ENCODE results near the gene TNFRSF6B. TPM values are rescaled to one million over a fixed set of nuclear protein-coding genes. Genes with fewer than 3 reads are reported as not detected.

TNFRSF6B gene
- total RNA-seq, 1 donor from 2014 or later = not detected

DNA sequence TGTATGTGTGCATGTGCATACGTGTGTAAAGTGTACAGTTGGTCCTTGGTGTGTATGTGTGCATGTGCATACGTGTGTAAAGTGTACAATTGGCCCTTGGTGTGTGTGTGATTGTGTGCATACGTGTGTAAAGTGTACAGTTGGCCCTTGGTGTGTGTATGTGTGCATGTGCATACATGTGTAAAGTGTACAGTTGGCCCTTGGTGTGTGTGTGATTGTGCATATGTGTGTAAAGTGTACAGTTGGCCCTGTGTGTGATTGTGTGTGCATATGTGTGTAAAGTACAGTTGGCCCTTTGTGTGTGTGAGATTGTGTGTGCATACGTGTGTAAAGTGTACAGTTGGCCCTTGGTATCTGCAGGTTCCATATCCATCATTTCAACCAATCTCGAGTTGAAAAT, 35.0 kb downstream of the TNFRSF6B start:
- Mint-ChIP-seq H3K27ac (no peak overlapping the region), H3K27me3 (ENCODE audit: low read depth) (peaks cover 7% of the 10 kb centered on the region), H3K9me3 (peaks cover 4% of the 10 kb centered on the region), H3K4me1 (peaks cover 3% of the 10 kb centered on the region), H3K4me3 (no peak overlapping the region), H3K36me3 (peaks cover 34% of the 10 kb centered on the region)
- TF ChIP-seq, protein P1, sequence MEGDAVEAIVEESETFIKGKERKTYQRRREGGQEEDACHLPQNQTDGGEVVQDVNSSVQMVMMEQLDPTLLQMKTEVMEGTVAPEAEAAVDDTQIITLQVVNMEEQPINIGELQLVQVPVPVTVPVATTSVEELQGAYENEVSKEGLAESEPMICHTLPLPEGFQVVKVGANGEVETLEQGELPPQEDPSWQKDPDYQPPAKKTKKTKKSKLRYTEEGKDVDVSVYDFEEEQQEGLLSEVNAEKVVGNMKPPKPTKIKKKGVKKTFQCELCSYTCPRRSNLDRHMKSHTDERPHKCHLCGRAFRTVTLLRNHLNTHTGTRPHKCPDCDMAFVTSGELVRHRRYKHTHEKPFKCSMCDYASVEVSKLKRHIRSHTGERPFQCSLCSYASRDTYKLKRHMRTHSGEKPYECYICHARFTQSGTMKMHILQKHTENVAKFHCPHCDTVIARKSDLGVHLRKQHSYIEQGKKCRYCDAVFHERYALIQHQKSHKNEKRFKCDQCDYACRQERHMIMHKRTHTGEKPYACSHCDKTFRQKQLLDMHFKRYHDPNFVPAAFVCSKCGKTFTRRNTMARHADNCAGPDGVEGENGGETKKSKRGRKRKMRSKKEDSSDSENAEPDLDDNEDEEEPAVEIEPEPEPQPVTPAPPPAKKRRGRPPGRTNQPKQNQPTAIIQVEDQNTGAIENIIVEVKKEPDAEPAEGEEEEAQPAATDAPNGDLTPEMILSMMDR (IDR thresholded peaks at IDR 0.05; ENCODE audit: unreplicated experiment) = no peak
- DNase-seq (ENCODE audit: low spot score in 2 of 2, unreplicated experiment in 2 of 2) = no peak

DNA sequence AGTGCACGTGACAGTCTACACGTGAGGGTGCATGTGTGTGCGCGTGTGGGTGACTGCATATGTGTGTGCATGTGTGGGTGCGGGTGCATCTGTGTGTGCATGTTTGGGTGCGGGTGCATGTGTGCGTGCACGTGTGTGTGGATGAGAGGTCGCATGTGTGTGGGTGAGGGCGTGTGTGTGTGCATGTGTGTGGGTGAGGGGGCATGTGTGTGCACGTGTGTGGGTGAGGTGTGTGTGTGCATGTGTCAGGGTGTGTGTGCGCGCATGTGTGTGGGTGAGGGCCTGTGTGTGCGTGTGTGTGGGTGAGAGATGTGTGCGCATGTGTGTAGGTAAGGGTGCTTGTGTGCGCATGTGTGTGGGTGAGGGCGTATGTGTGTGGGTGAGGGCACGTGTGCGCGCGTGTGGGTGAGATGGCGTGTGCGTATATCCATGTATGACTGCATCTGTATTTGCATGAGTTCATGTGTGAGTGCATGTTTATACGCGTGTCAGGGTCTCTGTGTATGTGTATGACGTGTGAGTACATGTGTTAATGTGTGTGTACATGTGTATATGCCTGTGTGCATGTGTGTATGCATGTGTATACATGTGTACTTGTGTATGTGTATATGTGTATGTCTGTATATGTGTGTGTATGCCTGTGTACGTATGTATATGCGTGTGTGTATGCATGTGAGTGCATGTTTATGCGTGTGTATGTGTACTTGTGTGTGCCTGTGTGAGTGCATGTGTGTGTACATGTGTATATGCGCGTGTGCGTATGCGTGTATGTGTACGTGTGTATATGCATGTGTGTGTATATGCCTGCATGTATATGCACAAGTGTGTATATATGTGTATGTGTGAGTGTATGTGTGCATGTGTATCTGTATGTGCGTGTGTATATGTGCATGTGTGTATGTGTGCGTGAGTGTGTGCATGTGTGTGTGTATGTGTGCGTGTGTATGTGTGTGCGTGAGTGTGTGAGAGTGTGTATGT, 36.0 kb downstream of the TNFRSF6B start:
- Mint-ChIP-seq H3K4me1 (peaks cover 3% of the 10 kb centered on the region), H3K9me3 (no peaks in the 10 kb centered on the region)

DNA sequence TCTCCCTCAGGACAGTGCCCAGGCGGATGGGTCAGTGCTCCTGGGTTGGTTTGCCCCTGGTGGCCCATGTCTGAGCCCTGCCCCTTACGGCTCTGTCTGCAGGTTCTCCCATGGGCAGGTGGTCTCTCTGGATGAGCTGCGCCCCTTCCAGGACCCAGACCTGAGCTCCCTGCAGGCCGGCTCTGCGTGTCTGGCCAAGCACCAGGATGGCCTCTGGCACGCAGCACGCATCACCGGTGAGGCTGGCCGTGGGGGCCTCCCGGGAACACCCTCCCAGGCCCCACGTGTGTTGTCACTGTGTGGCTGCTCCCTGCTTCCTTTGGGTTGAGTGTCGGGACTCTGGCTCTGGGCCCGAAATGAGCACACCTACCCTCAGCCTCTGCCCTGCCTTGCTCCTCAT, 36.7 kb downstream of the TNFRSF6B start:
- DNase-seq (ENCODE audit: low spot score in 2 of 2, unreplicated experiment in 2 of 2) = no peak
- H3K27me3 Mint-ChIP-seq (ENCODE audit: low read depth) = peaks cover 7% of the 10 kb centered on the region
- no peak overlapping the region for H3K4me3 Mint-ChIP-seq
- no peaks in the 10 kb centered on the region for H3K9me3 Mint-ChIP-seq
- H3K4me1 Mint-ChIP-seq = no peaks in the 10 kb centered on the region
- TF ChIP-seq, protein P1 (IDR thresholded peaks at IDR 0.05; ENCODE audit: unreplicated experiment) = no peak
- peaks cover 26% of the 10 kb centered on the region for H3K36me3 Mint-ChIP-seq
- no peak overlapping the region for H3K27ac Mint-ChIP-seq

More for the DNA sequence above, 36.0 kb downstream of the TNFRSF6B start:
- Mint-ChIP-seq H3K4me3 (no peak overlapping the region), H3K27me3 (ENCODE audit: low read depth) (peaks cover 7% of the 10 kb centered on the region), H3K36me3 (peaks cover 29% of the 10 kb centered on the region), H3K27ac (no peak overlapping the region)
- no peak for DNase-seq (ENCODE audit: low spot score in 2 of 2, unreplicated experiment in 2 of 2)
- TF ChIP-seq, protein P1 (IDR thresholded peaks at IDR 0.05; ENCODE audit: unreplicated experiment) = no peak

DNA sequence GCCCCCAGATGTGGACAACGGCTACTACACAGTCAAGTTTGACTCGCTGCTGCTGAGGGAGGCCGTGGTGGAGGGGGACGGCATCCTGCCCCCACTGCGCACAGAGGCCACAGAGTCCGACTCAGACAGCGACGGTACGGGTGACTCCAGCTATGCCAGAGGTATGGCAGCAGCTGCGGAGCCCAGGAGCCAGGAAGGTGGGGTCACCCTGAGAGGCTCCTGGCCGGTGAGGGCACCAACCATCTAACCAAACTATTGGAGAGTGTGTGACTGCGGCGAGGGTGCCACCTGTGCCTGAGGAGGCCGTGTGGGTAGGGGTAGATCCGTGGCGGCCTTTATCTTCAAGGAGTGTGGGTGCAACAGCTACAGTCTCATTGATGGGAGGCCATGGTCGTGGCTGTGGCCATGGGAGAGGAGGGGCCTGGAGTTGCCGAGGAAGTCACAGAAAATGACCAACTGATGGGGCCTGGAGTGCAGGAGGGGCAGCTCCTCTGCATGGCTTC, 37.2 kb downstream of the TNFRSF6B start:
- peaks cover 7% of the 10 kb centered on the region for H3K27me3 Mint-ChIP-seq (ENCODE audit: low read depth)
- H3K4me3 Mint-ChIP-seq = no peak overlapping the region
- no peaks in the 10 kb centered on the region for H3K9me3 Mint-ChIP-seq
- H3K4me1 Mint-ChIP-seq = no peaks in the 10 kb centered on the region
- H3K36me3 Mint-ChIP-seq = peaks cover 21% of the 10 kb centered on the region
- no peak overlapping the region for H3K27ac Mint-ChIP-seq
- TF ChIP-seq, protein P1 (IDR thresholded peaks at IDR 0.05; ENCODE audit: unreplicated experiment) = no peak
- DNase-seq (ENCODE audit: low spot score in 2 of 2, unreplicated experiment in 2 of 2) = no peak

DNA sequence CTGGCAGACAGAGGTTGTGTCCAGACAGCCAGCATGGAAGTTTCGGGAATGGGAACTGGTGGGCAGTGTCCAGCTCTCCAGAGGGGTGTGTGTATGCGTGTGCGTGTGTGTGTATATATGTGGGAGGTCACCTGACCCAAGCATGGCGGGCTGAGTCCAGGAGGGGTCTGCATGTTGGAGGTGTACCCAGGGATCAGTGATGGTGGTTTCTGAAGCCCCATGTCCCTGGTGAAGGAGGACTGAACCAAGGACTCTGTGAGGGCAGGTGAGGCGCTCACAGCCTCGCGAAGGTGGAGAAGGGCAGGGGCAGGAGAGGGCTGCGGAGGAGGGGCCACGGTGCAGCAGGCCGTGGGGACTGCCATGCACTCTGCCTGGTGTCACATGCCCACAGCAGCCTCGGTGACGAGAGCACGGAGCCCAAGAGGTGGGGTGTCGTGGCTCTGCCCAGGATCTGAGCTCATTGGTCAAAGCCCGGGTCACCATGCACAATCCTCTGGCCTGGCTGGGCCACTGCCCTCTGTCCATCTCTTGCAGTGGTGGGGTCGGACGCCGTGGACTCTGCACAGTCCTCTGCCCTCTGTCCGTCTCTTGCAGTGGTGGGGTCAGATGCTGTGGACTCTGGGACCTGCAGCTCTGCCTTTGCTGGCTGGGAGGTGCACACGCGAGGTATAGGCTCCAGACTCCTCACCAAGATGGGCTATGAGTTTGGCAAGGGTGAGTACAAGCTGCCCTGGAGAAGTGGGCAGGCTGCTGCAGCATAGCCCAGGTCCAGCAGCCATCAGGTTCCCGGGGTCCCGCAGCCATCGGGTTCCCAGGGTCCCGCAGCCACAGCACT, 37.9 kb downstream of the TNFRSF6B start:
- DNase-seq (ENCODE audit: low spot score in 2 of 2, unreplicated experiment in 2 of 2) = no peak
- H3K27ac Mint-ChIP-seq = no peak overlapping the region
- H3K9me3 Mint-ChIP-seq = no peaks in the 10 kb centered on the region
- TF ChIP-seq, protein P1 (IDR thresholded peaks at IDR 0.05; ENCODE audit: unreplicated experiment) = no peak
- H3K4me1 Mint-ChIP-seq = no peaks in the 10 kb centered on the region
- H3K36me3 Mint-ChIP-seq = peaks cover 19% of the 10 kb centered on the region
- peaks cover 7% of the 10 kb centered on the region for H3K27me3 Mint-ChIP-seq (ENCODE audit: low read depth)
- H3K4me3 Mint-ChIP-seq = no peak overlapping the region

Data from mesothelial cell of epicardium (in vitro differentiated cells).